SK-N-SH (cell line): ENCODE measurements around the gene NR6A1. TPM values are rescaled to one million over a fixed set of nuclear protein-coding genes. Genes with fewer than 3 reads are reported as not detected.

Experiments
- CTCF ChIA-PET: fragments of 300-600, 350-600 bp; formaldehyde crosslinking; extraction: SDS; loops from one replicate; lab custom pipeline; 2021; lab: Yijun Ruan, JAX
- POLR2A ChIA-PET: fragments of 350-600 bp; sonication (Branson Sonifier 250); formaldehyde crosslinking; extraction: SDS; loops from one replicate; lab custom pipeline; 2020; ENCODE audit warnings: antibody characterized with exemption, inconsistent platforms; lab: Yijun Ruan, JAX
- DNase-seq: peaks from one replicate; pipeline ENCODE4 v3.0.0; 2012
- H2AFZ ChIP-seq: fragments of 200-600 bp; sonication (generic); 2 replicates; pipeline ENCODE4 v1.8.1; 2016; ENCODE audit warnings: antibody characterized with exemption, mild to moderate bottlenecking, low read depth
- H3F3A ChIP-seq: fragments of 200-600 bp; sonication (generic); replicated peaks from 2 replicates; pipeline ENCODE3; 2016; ENCODE audit warnings: antibody characterized with exemption, mild to moderate bottlenecking; ENCODE audit not compliant: insufficient read depth
- H3K27ac ChIP-seq, 2 experiments: fragments of 200-500 bp in 1 of 2; fragments of 200-600 bp in 1 of 2; sonication (Bioruptor generic) in 1 of 2; sonication (generic), shearing (Covaris generic) in 1 of 2; 2 replicates each; pipeline versions ENCODE4 v1.5.1 to v1.6.1; 2014 to 2016; ENCODE audit warnings: low read depth in 2 of 2, inconsistent platforms in 1 of 2, low read length in 1 of 2, mild to moderate bottlenecking in 1 of 2, mixed read lengths in 1 of 2
- H3K27me3 ChIP-seq: fragments of 200-600 bp; sonication (generic), shearing (Covaris generic); 2 replicates; pipeline ENCODE4 v1.6.1; 2016; ENCODE audit warnings: mixed run types; ENCODE audit not compliant: insufficient read depth
- H3K36me3 ChIP-seq, 2 experiments: fragments of 200-500 bp in 1 of 2; fragments of 200-600 bp in 1 of 2; sonication (Bioruptor generic) in 1 of 2; sonication (generic) in 1 of 2; replicated peaks in 1 of 2; 2 replicates each; pipeline versions ENCODE3 to v1.5.1; 2014 to 2016; ENCODE audit warnings: low read length in 1 of 2, mild to moderate bottlenecking in 1 of 2; ENCODE audit not compliant: insufficient read depth in 2 of 2, control insufficient read depth in 1 of 2
- H3K4me1 ChIP-seq, 2 experiments: fragments of 200-500 bp in 1 of 2; fragments of 200-600 bp in 1 of 2; sonication (Bioruptor generic) in 1 of 2; sonication (generic), shearing (Covaris generic) in 1 of 2; 2 replicates each; pipeline versions ENCODE4 v1.5.1 to v1.6.1; 2014 to 2016; ENCODE audit warnings: low read depth in 1 of 2, low read length in 1 of 2, mixed run types in 1 of 2; ENCODE audit not compliant: insufficient read depth in 2 of 2, control insufficient read depth in 1 of 2
- H3K4me2 ChIP-seq: fragments of 200-600 bp; sonication (generic), shearing (Covaris generic); 2 replicates; pipeline ENCODE4 v1.6.1; 2017; ENCODE audit warnings: mixed run types
- H3K4me3 ChIP-seq, 2 experiments: fragments of 200-500 bp in 1 of 2; fragments of 200-600 bp in 1 of 2; sonication (Bioruptor generic) in 1 of 2; sonication (generic), shearing (Covaris generic) in 1 of 2; 2 replicates each; pipeline versions ENCODE4 v1.5.1 to v1.8.1; 2014 to 2016; ENCODE audit warnings: low read depth in 2 of 2, inconsistent platforms in 1 of 2, low read length in 1 of 2, mild to moderate bottlenecking in 1 of 2, mixed read lengths in 1 of 2, moderate library complexity in 1 of 2
- H3K79me2 ChIP-seq: fragments of 200-600 bp; sonication (generic); 2 replicates; pipeline ENCODE4 v1.8.1; 2017; ENCODE audit warnings: mild to moderate bottlenecking; ENCODE audit not compliant: insufficient read depth
- H3K9ac ChIP-seq: fragments of 200-600 bp; sonication (generic); 2 replicates; pipeline ENCODE4 v1.6.1; 2017; ENCODE audit warnings: mixed run types
- H3K9me2 ChIP-seq: fragments of 200-600 bp; sonication (generic); 2 replicates; pipeline ENCODE4 v1.6.1; 2017; ENCODE audit warnings: mixed run types
- H3K9me3 ChIP-seq: fragments of 200-600 bp; sonication (generic); 2 replicates; pipeline ENCODE4 v1.6.1; 2017; ENCODE audit warnings: mixed run types, mild to moderate bottlenecking, moderate library complexity
- H4K20me1 ChIP-seq: fragments of 200-600 bp; sonication (generic); 2 replicates; pipeline ENCODE4 v1.6.1; 2017; ENCODE audit warnings: mild to moderate bottlenecking, mixed run types; ENCODE audit not compliant: insufficient read depth
- EP300 ChIP-seq, 2 experiments: IDR thresholded peaks; 2 replicates each; pipeline versions ENCODE4 v1.4.0 to v1.6.1; 2012; ENCODE audit warnings: borderline replicate concordance in 1 of 2, low read depth in 1 of 2, low read length in 1 of 2
- FOSL2 ChIP-seq: IDR thresholded peaks from 2 replicates; pipeline ENCODE4 v1.4.0; 2012; ENCODE audit warnings: low read depth, mild to moderate bottlenecking, moderate library complexity, borderline replicate concordance
- FOXM1 ChIP-seq: IDR thresholded peaks from 2 replicates; pipeline ENCODE4 v1.4.0; 2012; ENCODE audit warnings: low read depth, mild to moderate bottlenecking
- GABPA ChIP-seq: IDR thresholded peaks from 2 replicates; pipeline ENCODE4 v1.4.0; 2012; ENCODE audit warnings: low read depth, mild to moderate bottlenecking
- MAX ChIP-seq: IDR thresholded peaks from 2 replicates; pipeline ENCODE4 v1.4.0; 2012; ENCODE audit warnings: low read depth
- MEF2A ChIP-seq: IDR thresholded peaks from 2 replicates; pipeline ENCODE4 v1.4.0; 2012; ENCODE audit warnings: low read depth, borderline replicate concordance
- MXI1 ChIP-seq: IDR thresholded peaks from 2 replicates; pipeline ENCODE4 v1.6.1; 2012; ENCODE audit warnings: mild to moderate bottlenecking, low read depth, low read length, improper control_type of control experiment
- NFIC ChIP-seq: IDR thresholded peaks from 2 replicates; pipeline ENCODE4 v1.4.0; 2012; ENCODE audit warnings: borderline replicate concordance
- PBX3 ChIP-seq: IDR thresholded peaks from 2 replicates; pipeline ENCODE4; 2012
- POLR2AphosphoS5 ChIP-seq: IDR thresholded peaks from 2 replicates; pipeline ENCODE4 v1.6.1; 2012; ENCODE audit warnings: low read depth, low read length
- RXRA ChIP-seq: IDR thresholded peaks from 2 replicates; pipeline ENCODE4 v1.4.0; 2012; ENCODE audit warnings: low read depth, mild to moderate bottlenecking, borderline replicate concordance
- SIN3A ChIP-seq: IDR thresholded peaks from 2 replicates; pipeline ENCODE4 v1.6.1; 2012; ENCODE audit warnings: low read depth, mild to moderate bottlenecking, low read length, moderate library complexity, borderline replicate concordance
- TCF12 ChIP-seq: IDR thresholded peaks from 2 replicates; pipeline ENCODE4 v1.4.0; 2012
- TEAD4 ChIP-seq: IDR thresholded peaks from 2 replicates; pipeline ENCODE4 v1.4.0; 2012; ENCODE audit warnings: mild to moderate bottlenecking, borderline replicate concordance; ENCODE audit not compliant: insufficient read depth
- USF2 ChIP-seq: fragments of 150-350 bp; IDR thresholded peaks from 2 replicates; pipeline ENCODE4 v1.6.1; 2017; ENCODE audit warnings: antibody characterized with exemption, low read length, low read depth, borderline replicate concordance
- ZBTB33 ChIP-seq: IDR thresholded peaks from 2 replicates; pipeline ENCODE4 v1.4.0; 2012; ENCODE audit warnings: low read depth, borderline replicate concordance
- WGBS: methylation state at CpG from one replicate; pipeline ENCODE4 v1.1.6; 2017; ENCODE audit warnings: low lambda C conversion rate; 5-methylcytosine and 5-hydroxymethylcytosine counted together
- polyA plus RNA-seq, 3 experiments: library from polyadenylated mRNA; depleted of rRNA; stranded (reverse); fragments of >200 nt; gene quantifications; 2 replicates each; pipeline ENCODE4 v1.2.3, GENCODE V29; 2012

NR6A1 gene
- polyA plus RNA-seq, 1 of the 3 experiments (the other 2 are of a cell fraction): 1.2 TPM

GRCh38 chr9:124698265-124698664 is 72.8 kb downstream of the NR6A1 start:
- Histone ChIP-seq H3K9me2 (no peaks in the 10 kb centered on the region), H3K4me2 (peak overlapping the region; percentile 66; the same call in 1 of the 2 replicates), H3K79me2 (peaks cover 64% of the 10 kb centered on the region; the same call in 1 of the 2 replicates), H3K27me3 (no peaks in the 10 kb centered on the region), H3K4me1 (peaks cover 16 to 35% of the 10 kb centered on the region in 2 experiments), H3K4me3 (peak overlapping the region in 1 of 2 experiments; percentile 48; a peak in 2 of 4 replicates), H3K27ac (peak overlapping the region; percentile 77 to 91), H3K9ac (peak overlapping the region; percentile 78), H4K20me1 (no peaks in the 10 kb centered on the region), H2AFZ (no peak overlapping the region), H3K9me3 (no peaks in the 10 kb centered on the region), H3F3A (peaks cover 51% of the 10 kb centered on the region), H3K36me3 (peaks cover 13 to 19% of the 10 kb centered on the region in 2 experiments)
- ChIA-PET CTCF (interaction anchor here (1.1 to 3.2 kb wide), 2 partner anchors 13 to 18 kb away, joined by 3 to 18 read pairs; no protein-coding TSS in a partner anchor), POLR2A (no interaction called here)
- 21% methylated on average over 6 of the region's 6 CpGs for WGBS
- TF ChIP-seq SIN3A (no peak), PBX3 (peak; percentile 74; the same call in 1 of the 2 replicates), POLR2AphosphoS5 (peak; percentile 12; the same call in 1 of the 2 replicates), MEF2A (no peak), GABPA (no peak), MAX (0 out of 2 replicates have a peak, but pooled peaks have one; percentile 21), FOSL2 (peak; percentile 52; the same call in 1 of the 2 replicates), MXI1 (no peak), TCF12 (peak; percentile 51), TEAD4 (peak; percentile 65; the same call in 1 of the 2 replicates)
- peak; percentile 6 for DNase-seq

- peak overlapping the region; percentile 66 for H3K4me2 ChIP-seq
- ChIA-PET CTCF (interaction anchor here (0.6 kb wide), 1 partner anchor 80 kb away, joined by 3 read pairs; no protein-coding TSS in a partner anchor), POLR2A (no interaction called here)
Measured at GRCh38 chr9:124697326-124698200, 73.5 kb downstream of the NR6A1 start.

More at GRCh38 chr9:124697326-124698200, 73.5 kb downstream of the NR6A1 start:
- Histone ChIP-seq H3K79me2 (peaks cover 71% of the 10 kb centered on the region), H3K27me3 (no peaks in the 10 kb centered on the region), H3K27ac (peak overlapping the region; percentile 77 to 91), H3K4me3 (peak overlapping the region in 1 of 2 experiments; percentile 48; a peak in 2 of 4 replicates), H2AFZ (no peak overlapping the region), H3K9me3 (no peaks in the 10 kb centered on the region), H3F3A (peaks cover 51% of the 10 kb centered on the region), H3K9ac (peak overlapping the region; percentile 78), H4K20me1 (no peaks in the 10 kb centered on the region), H3K9me2 (no peaks in the 10 kb centered on the region), H3K4me1 (peaks cover 17 to 35% of the 10 kb centered on the region in 2 experiments), H3K36me3 (peaks cover 8 to 23% of the 10 kb centered on the region in 2 experiments)
- WGBS: 56% methylated on average over 5 of the region's 5 CpGs
- DNase-seq: peak; percentile 12
- TF ChIP-seq PBX3 (peak; percentile 36; the same call in 1 of the 2 replicates), RXRA (0 out of 2 replicates have a peak, but pooled peaks have one; percentile 22), USF2 (no peak), FOXM1 (no peak), TCF12 (peak; percentile 44; the same call in 1 of the 2 replicates), SIN3A (no peak), MAX (0 out of 2 replicates have a peak, but pooled peaks have one; percentile 15), EP300 (IDR thresholded peaks at IDR 0.05; ENCODE audit: borderline replicate concordance in 1 of 2, low read depth in 1 of 2, low read length in 1 of 2) (peak in 1 of 2 experiments; percentile 9; a peak in 1 of 4 replicates), MXI1 (no peak), NFIC (no peak), ZBTB33 (no peak)
